ENCODE results near the gene KIF1B.

GRCh38 chr1:10288029-10288615, 77.8 kb downstream of the KIF1B start:
- TF ChIP-seq ZNF70 (CRISPR knock-in tag; IDR thresholded peaks at IDR 0.05) (no peak), ZC3H10 (CRISPR knock-in tag; IDR thresholded peaks at IDR 0.05) (no peak), RARB (CRISPR knock-in tag; IDR thresholded peaks at IDR 0.05) (no peak), TSHZ2 (CRISPR knock-in tag; IDR thresholded peaks at IDR 0.05) (no peak), CREB5 (CRISPR knock-in tag; IDR thresholded peaks at IDR 0.05; ENCODE audit: low read depth) (no peak), GLIS3 (CRISPR knock-in tag; IDR thresholded peaks at IDR 0.05) (no peak), ARNTL (CRISPR knock-in tag; IDR thresholded peaks at IDR 0.05; ENCODE audit: borderline replicate concordance, low read depth) (no peak)

Measured in SK-N-SH treated with all-trans-retinoic acid at 6 μM for 48 hours (cell line).